Mononuclear cell (primary cell): ENCODE results near the gene CLTA. TPM values are rescaled to one million over a fixed set of nuclear protein-coding genes. Genes with fewer than 3 reads are reported as not detected.
A peak's percentile ranks its signal among the peaks of the same experiment; 100 is the strongest.
"Not testable (repeated sequence)": the region's sequence is repeated elsewhere in the genome, so short reads cannot be mapped to it uniquely, and the experiment has no call there.

ENCODE experiments used
- H3K27me3 ChIP-seq: 2 replicates; pipeline ENCODE4 v1.6.0; 2011; ENCODE audit warnings: low read length, control low read depth; ENCODE audit not compliant: insufficient read depth
- H3K4me1 ChIP-seq: 2 replicates; pipeline ENCODE4 v1.5.1; 2011; ENCODE audit warnings: mild to moderate bottlenecking, low read length, control low read depth; ENCODE audit not compliant: insufficient read depth
- H3K4me3 ChIP-seq: 2 replicates; pipeline ENCODE4 v1.5.1; 2011; ENCODE audit warnings: mild to moderate bottlenecking, low read length, moderate library complexity
- H3K9me3 ChIP-seq: 2 replicates; pipeline ENCODE4 v1.5.1; 2011; ENCODE audit warnings: low read depth, mild to moderate bottlenecking, control low read depth, low read length
- total RNA-seq: library from RNA; depleted of rRNA; stranded (reverse); fragments of >200 nt; gene quantifications from one replicate; pipeline ENCODE4 v1.2.3, GENCODE V29; 2012

CLTA gene
- total RNA-seq, 1 donor, result 77.6 TPM

DNA sequence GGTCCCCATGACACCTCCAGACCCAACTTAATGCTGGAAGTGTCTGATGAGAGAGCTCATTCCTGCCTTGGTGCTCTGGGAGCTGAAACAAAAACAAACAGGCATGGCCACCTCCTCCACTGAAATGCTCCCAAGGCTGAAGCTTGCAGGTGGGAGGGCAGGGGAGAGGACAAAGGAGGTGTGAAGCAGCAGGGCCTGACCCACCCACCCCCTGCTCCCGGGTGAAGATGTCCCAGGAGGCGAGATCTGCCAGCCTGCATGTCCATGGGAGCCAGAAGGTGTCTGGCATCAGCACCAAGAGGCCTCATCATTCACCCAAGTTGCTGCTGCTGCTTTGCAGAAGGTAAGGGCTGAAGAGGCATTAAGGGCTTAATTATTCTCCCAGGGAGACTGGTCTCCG, 25.7 kb upstream of the CLTA start:
- no peaks in the 10 kb centered on the region for H3K27me3 ChIP-seq
- peaks cover 12% of the 10 kb centered on the region for H3K4me1 ChIP-seq
- H3K9me3 ChIP-seq, result no peaks in the 10 kb centered on the region
- H3K4me3 ChIP-seq, result no peak overlapping the region

DNA sequence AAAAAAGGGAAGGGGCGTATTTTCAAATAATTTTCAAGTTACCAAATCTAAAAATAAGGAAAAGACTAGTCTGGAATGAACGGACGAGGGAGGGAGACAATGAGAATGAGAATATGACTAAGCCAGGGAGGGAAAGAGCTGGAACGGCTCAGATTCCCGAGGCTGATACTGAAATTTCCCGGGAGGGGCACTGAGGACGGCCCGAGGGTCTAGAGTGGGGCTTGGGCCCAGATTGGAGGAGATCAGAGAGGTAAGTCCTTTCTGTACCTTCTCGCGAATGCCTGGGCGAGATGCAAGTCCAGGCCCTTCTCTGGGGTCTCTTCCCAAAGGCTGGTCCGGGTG, 24.9 kb upstream of the CLTA start:
- Histone ChIP-seq H3K4me1 (peaks cover 12% of the 10 kb centered on the region), H3K9me3 (no peaks in the 10 kb centered on the region), H3K4me3 (no peak overlapping the region), H3K27me3 (no peaks in the 10 kb centered on the region)

GRCh38 chr9:36166168-36166927, 24.4 kb upstream of the CLTA start:
- Histone ChIP-seq H3K4me1 (peaks cover 12% of the 10 kb centered on the region), H3K9me3 (no peaks in the 10 kb centered on the region), H3K27me3 (no peaks in the 10 kb centered on the region), H3K4me3 (peak overlapping the region; percentile 32)

GRCh38 chr9:36169166-36169565, 21.6 kb upstream of the CLTA start, which contains the start of gene CCIN:
TSS of gene CCIN (plus strand) at chr9:36169388. CDS start at chr9:36169503, 115 bp downstream.
- H3K27me3 ChIP-seq, result no peaks in the 10 kb centered on the region
- no peaks in the 10 kb centered on the region for H3K9me3 ChIP-seq
- H3K4me3 ChIP-seq, result no peak within 1 kb of the TSS
- H3K4me1 ChIP-seq, result peaks cover 12% of the 10 kb centered on the region

DNA sequence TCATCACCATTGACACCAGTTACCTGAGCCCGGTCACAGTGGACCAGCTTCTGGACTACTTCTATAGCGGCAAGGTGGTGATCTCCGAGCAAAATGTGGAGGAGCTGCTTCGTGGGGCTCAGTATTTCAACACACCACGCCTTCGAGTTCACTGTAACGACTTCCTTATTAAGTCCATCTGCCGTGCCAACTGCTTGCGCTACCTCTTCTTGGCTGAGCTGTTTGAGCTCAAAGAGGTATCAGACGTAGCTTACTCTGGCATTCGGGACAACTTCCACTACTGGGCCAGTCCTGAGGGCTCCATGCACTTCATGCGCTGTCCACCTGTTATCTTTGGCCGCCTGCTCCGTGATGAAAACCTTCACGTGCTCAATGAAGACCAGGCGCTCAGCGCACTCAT, 21.0 kb upstream of the CLTA start:
- Histone ChIP-seq H3K9me3 (no peaks in the 10 kb centered on the region), H3K27me3 (no peaks in the 10 kb centered on the region), H3K4me1 (peaks cover 12% of the 10 kb centered on the region), H3K4me3 (no peak overlapping the region)

DNA sequence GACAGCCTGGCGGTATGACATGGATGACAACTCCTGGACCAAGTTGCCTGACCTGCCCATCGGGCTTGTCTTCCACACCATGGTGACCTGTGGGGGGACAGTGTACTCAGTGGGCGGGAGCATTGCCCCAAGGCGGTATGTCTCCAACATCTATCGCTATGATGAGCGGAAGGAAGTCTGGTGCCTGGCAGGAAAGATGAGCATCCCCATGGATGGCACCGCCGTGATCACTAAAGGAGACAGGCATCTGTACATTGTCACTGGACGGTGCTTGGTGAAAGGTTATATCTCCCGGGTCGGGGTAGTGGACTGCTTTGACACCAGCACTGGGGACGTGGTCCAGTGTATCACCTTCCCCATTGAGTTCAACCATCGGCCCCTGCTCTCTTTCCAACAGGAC, 20.2 kb upstream of the CLTA start:
- Histone ChIP-seq H3K27me3 (no peaks in the 10 kb centered on the region), H3K9me3 (no peaks in the 10 kb centered on the region), H3K4me1 (peaks cover 12% of the 10 kb centered on the region), H3K4me3 (no peak overlapping the region)

DNA sequence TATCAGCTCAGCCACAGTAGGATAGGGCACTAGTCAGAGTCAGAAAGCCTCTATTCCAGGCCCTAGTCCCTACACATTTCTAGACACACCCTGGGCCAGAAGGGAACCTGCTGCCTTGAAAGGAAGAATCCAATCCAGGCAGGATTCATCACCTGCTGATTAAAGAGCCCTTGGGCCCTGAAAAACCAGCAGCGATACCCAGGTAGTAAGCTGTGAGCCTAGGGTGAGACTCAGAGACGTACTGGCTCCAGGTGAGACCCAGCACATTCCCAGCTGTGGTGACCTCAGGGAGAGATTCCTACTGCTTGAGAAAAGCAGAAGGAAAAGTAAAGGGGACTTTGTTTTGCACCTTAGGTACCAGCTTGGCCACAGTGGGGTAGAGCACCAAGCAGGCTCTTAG, 16.9 kb upstream of the CLTA start:
- no peak overlapping the region for H3K4me3 ChIP-seq
- no peaks in the 10 kb centered on the region for H3K4me1 ChIP-seq
- H3K9me3 ChIP-seq, result no peaks in the 10 kb centered on the region
- H3K27me3 ChIP-seq, result no peaks in the 10 kb centered on the region

DNA sequence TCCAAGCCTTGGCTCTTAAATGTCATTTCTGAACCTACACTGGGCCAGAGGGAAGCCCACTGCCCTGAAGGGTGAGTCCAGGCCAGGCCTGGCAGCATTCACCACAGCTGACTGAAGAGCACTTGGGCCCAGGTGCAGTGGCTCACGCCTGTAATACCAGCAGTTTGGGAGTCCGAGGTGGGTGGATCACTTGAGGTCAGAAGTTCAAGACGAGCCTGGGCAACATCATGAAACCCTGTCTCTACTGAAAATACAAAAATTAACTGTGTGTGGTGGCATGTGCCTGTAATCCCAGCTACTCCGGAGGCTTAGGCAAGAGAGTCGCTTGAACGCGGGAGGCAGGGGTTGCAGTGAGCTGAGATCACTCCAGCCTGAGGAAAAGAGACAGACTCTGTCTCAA, 16.4 kb upstream of the CLTA start:
- H3K4me3 ChIP-seq, result no peak overlapping the region
- H3K4me1 ChIP-seq, result no peaks in the 10 kb centered on the region
- H3K27me3 ChIP-seq, result no peaks in the 10 kb centered on the region
- no peaks in the 10 kb centered on the region for H3K9me3 ChIP-seq

- Histone ChIP-seq H3K4me1 (no peaks in the 10 kb centered on the region), H3K27me3 (no peaks in the 10 kb centered on the region), H3K9me3 (no peaks in the 10 kb centered on the region), H3K4me3 (no peak overlapping the region)
Measured at GRCh38 chr9:36174731-36175130, 16.0 kb upstream of the CLTA start.

DNA sequence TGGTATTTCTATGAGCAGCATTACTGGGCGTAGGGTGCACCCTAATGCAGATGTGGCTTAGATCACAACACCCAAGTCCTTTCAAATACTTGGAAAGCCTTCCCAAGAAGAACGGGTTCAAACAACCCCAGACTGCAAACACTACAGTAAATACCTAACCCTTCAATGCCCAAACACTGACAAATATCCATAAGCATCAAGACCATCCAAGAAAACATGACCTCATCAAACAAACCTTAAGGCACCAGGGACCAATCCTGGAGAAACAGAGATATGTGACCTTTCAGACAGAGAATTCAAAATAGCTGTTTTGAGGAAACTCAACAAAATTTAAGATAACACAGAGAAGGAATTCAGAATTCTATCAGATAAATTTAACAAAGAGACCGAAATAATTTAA, 15.5 kb upstream of the CLTA start:
- H3K4me3 ChIP-seq, H3K27me3 ChIP-seq, H3K9me3 ChIP-seq, H3K4me1 ChIP-seq: not testable (repeated sequence)

- not testable (repeated sequence) for H3K4me1 ChIP-seq, H3K9me3 ChIP-seq, H3K4me3 ChIP-seq, H3K27me3 ChIP-seq
Measured at GRCh38 chr9:36176496-36176895, 14.2 kb upstream of the CLTA start.

DNA sequence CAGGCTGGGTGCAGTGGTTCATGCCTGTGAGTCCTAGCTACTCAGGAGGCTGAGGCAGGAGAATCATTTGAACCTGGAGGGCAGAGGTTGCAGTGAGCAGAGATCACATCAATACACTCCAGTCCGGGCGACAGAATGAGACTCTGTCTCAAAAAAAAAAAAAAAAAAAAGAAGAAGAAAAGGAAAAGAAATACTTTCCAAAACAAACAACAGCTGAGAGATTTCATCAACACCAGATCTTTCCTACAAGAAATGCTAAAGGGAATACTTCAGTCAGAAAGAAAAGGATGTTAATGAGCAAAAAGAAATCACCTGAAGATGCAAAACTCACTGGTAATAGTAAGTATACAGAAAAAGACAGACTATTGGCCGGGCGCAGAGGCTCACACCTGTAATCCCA, 13.2 kb upstream of the CLTA start:
- Histone ChIP-seq H3K27me3 (no peaks in the 10 kb centered on the region), H3K4me3 (no peak overlapping the region), H3K9me3 (no peaks in the 10 kb centered on the region), H3K4me1 (no peaks in the 10 kb centered on the region)

DNA sequence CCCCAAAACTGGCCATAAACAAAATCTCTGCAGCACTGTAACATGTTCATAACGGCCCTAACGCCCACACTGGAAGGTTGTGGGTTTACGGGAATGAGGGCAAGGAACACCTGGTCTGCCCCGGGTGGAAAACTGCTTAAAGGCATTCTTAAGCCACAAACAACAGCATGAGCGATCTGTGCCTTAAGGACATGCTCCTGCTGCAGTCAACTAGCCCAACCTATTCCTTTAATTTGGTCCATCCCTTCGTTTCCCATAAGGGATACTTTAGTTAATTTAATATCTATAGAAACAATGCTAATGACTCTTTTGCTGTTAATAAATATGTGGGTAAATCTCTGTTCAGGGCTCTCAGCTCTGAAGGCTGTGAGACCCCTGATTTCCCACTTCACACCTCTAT, 10.5 kb upstream of the CLTA start:
- H3K4me1 ChIP-seq, H3K27me3 ChIP-seq, H3K4me3 ChIP-seq, H3K9me3 ChIP-seq: not testable (repeated sequence)

- Histone ChIP-seq H3K4me3 (no peak overlapping the region), H3K4me1 (peaks cover 17% of the 10 kb centered on the region), H3K27me3 (no peaks in the 10 kb centered on the region), H3K9me3 (no peaks in the 10 kb centered on the region)
Measured at GRCh38 chr9:36187414-36187813, 3.3 kb upstream of the CLTA start.

DNA sequence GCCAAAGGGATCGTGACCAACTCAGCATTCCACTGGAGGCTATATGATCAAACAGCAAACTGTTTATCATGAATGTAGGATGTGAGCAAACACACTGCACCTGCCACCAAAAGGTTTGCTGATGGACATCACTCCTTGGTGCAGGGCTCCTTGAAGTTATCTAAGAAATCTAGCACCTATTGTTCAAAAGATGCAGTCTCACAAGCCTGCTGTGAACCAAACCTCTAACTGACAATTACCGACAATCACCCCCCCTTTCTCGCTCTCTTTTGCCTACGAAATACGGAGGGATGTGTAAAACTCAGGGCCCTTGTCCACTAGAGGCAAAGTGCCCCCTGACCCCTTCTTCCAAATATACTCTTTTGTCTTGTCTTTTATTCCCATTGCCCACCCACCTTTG, 2.5 kb upstream of the CLTA start:
- H3K9me3 ChIP-seq, result no peaks in the 10 kb centered on the region
- H3K4me3 ChIP-seq, result no peak overlapping the region
- H3K4me1 ChIP-seq, result peaks cover 25% of the 10 kb centered on the region
- no peaks in the 10 kb centered on the region for H3K27me3 ChIP-seq

DNA sequence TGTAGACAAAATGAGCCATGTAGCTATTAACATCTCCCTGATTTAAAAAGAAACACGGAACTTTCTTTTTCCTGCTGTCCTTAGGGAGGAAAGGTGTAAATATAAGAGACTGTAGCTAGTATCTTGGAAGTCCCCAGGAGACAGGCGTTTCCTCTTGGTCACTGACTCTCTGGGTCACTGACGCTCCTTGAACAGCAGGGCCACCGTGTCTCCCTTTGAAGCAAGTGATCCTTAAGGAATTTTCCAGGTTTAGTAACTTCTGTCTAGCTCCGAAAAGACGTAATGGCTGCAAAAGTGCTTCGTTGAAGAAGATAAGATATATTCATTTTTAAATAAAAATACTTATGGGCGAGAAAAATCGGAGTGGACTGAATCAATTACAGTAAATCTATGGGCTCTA, 745 bp upstream of the CLTA start:
- peak overlapping the region; percentile 82 for H3K4me3 ChIP-seq
- H3K4me1 ChIP-seq, result peaks cover 39% of the 10 kb centered on the region
- no peaks in the 10 kb centered on the region for H3K9me3 ChIP-seq
- no peaks in the 10 kb centered on the region for H3K27me3 ChIP-seq
